Tibial artery (tissue), 4 donors: ENCODE results near the gene DSC1.

Experiments
- DNase-seq, 2 donors: peaks; one replicate each; pipeline ENCODE4 v3.0.0-alpha.2; 2019
- H3K27ac ChIP-seq, 2 donors: fragments of 200-600 bp; sonication (generic) in 1 of 2; 1 replicate in 1 of 2; 2 replicates in 1 of 2; pipeline ENCODE4 v1.5.1; 2018 to 2019; ENCODE audit warnings: mild to moderate bottlenecking in 1 of 2
- H3K27me3 ChIP-seq, 2 donors: fragments of 200-600 bp; sonication (generic) in 1 of 2; one replicate each; pipeline versions ENCODE4 v1.5.1 to v1.6.0; 2016 to 2019
- H3K36me3 ChIP-seq, 3 donors: fragments of 200-600 bp; sonication (generic) in 2 of 3; one replicate each; pipeline ENCODE4 v1.5.1; 2016 to 2019; ENCODE audit warnings: mild to moderate bottlenecking in 2 of 3
- H3K4me1 ChIP-seq, 4 donors: fragments of 200-600 bp; sonication (generic) in 2 of 4; 1 replicate in 3 of 4; 2 replicates in 1 of 4; pipeline ENCODE4 v1.5.1; 2016 to 2019
- H3K4me3 ChIP-seq, 2 donors: fragments of 200-600 bp; sonication (generic) in 1 of 2; 1 replicate in 1 of 2; 2 replicates in 1 of 2; pipeline ENCODE4 v1.5.1; 2018 to 2019; ENCODE audit warnings: mild to moderate bottlenecking in 2 of 2
- H3K9me3 ChIP-seq, 3 donors: fragments of 200-600 bp; sonication (generic) in 1 of 3; one replicate each; pipeline ENCODE4 v1.5.1; 2016 to 2019
- CTCF ChIP-seq, 2 experiments: fragments of 200-600 bp in 1 of 2; fragments of 450-650 bp in 1 of 2; IDR thresholded peaks; one replicate each; pipeline ENCODE4 v1.5.1; 2017 to 2019; ENCODE audit warnings: antibody characterized with exemption in 2 of 2, mild to moderate bottlenecking in 1 of 2, moderate library complexity in 1 of 2
- intact Hi-C: fragments of 100-400 bp; cut with DNase I; formaldehyde crosslinking; loops from one replicate; pipeline ENCODE4 v1.15.0; 2023; ENCODE audit warnings: low total_unique reads

The DSC1 gene

GRCh38 chr18:31098878-31099277 lies 63.8 kb downstream of the DSC1 start:
- H3K4me1 ChIP-seq, result peaks cover 0 to 16% (median 15%) of the 10 kb centered on the region in 4 donors
- no peaks in the 10 kb centered on the region for H3K36me3 ChIP-seq
- peaks cover 0 to 39% of the 10 kb centered on the region in 2 donors for H3K27me3 ChIP-seq
- H3K9me3 ChIP-seq, result no peaks in the 10 kb centered on the region
- H3K4me3 ChIP-seq, result no peak overlapping the region
- no peak for DNase-seq
- no peak for TF ChIP-seq CTCF (IDR thresholded peaks at IDR 0.05)
- H3K27ac ChIP-seq, result no peak overlapping the region
- intact Hi-C loops, result no loop called here

- Histone ChIP-seq H3K27me3 (peaks cover 0 to 37% of the 10 kb centered on the region in 2 donors), H3K27ac (no peak overlapping the region), H3K4me3 (no peak overlapping the region), H3K36me3 (no peaks in the 10 kb centered on the region), H3K4me1 (peaks cover 0 to 16% (median 15%) of the 10 kb centered on the region in 4 donors), H3K9me3 (no peaks in the 10 kb centered on the region)
- no peak for TF ChIP-seq CTCF (IDR thresholded peaks at IDR 0.05)
- DNase-seq, result no peak
- intact Hi-C loops, result no loop called here
These were observed 65.0 kb downstream of the DSC1 start for GRCh38 chr18:31097666-31098065.

GRCh38 chr18:31093880-31094279 lies 68.8 kb downstream of the DSC1 start:
- H3K9me3 ChIP-seq, result no peaks in the 10 kb centered on the region
- intact Hi-C loops, result no loop called here
- no peaks in the 10 kb centered on the region for H3K36me3 ChIP-seq
- H3K27ac ChIP-seq, result no peak overlapping the region
- no peak for DNase-seq
- H3K4me1 ChIP-seq, result no peaks in the 10 kb centered on the region
- TF ChIP-seq CTCF (IDR thresholded peaks at IDR 0.05), result no peak
- peaks cover 0 to under 1% of the 10 kb centered on the region in 2 donors for H3K27me3 ChIP-seq
- no peak overlapping the region for H3K4me3 ChIP-seq

GRCh38 chr18:31093294-31093693 lies 69.4 kb downstream of the DSC1 start:
- Histone ChIP-seq H3K27me3 (no peaks in the 10 kb centered on the region), H3K4me1 (no peaks in the 10 kb centered on the region), H3K9me3 (no peaks in the 10 kb centered on the region), H3K4me3 (no peak overlapping the region), H3K27ac (no peak overlapping the region), H3K36me3 (no peaks in the 10 kb centered on the region)
- no peak for DNase-seq
- no peak for TF ChIP-seq CTCF (IDR thresholded peaks at IDR 0.05)
- intact Hi-C loops, result no loop called here

GRCh38 chr18:31091350-31091749 lies 71.3 kb downstream of the DSC1 start:
- TF ChIP-seq CTCF (IDR thresholded peaks at IDR 0.05), result no peak
- intact Hi-C loops, result no loop called here
- Histone ChIP-seq H3K27me3 (no peaks in the 10 kb centered on the region), H3K4me3 (no peak overlapping the region), H3K27ac (no peak overlapping the region), H3K9me3 (no peaks in the 10 kb centered on the region), H3K4me1 (no peaks in the 10 kb centered on the region), H3K36me3 (no peaks in the 10 kb centered on the region)
- no peak for DNase-seq

GRCh38 chr18:31088532-31088931 lies 74.1 kb downstream of the DSC1 start:
- DNase-seq, result no peak
- no peaks in the 10 kb centered on the region for H3K4me1 ChIP-seq
- no peaks in the 10 kb centered on the region for H3K36me3 ChIP-seq
- no peak overlapping the region for H3K27ac ChIP-seq
- H3K4me3 ChIP-seq, result no peak overlapping the region
- H3K9me3 ChIP-seq, result no peaks in the 10 kb centered on the region
- no peaks in the 10 kb centered on the region for H3K27me3 ChIP-seq
- TF ChIP-seq CTCF (IDR thresholded peaks at IDR 0.05), result no peak
- intact Hi-C loops, result no loop called here
